ENCODE results near the gene NOTUM.

NOTUM gene

GRCh38 chr17:81961087-81961511 is at the start of gene NOTUM:
NOTUM (minus strand) TSS chr17:81961187; CDS start chr17:81960909, 278 bp downstream.
- no peak within 1 kb of the TSS for H3K4me3 ChIP-seq (ENCODE audit: low read depth, low read length)
- DNase-seq (ENCODE audit: low read depth), result peak; percentile 30
- peak; percentile 31 for TF ChIP-seq CTCF (conservative IDR thresholded peaks at IDR 0.05; ENCODE audit: low read depth, low read length)

- no peak for TF ChIP-seq CTCF (conservative IDR thresholded peaks at IDR 0.05; ENCODE audit: low read depth, low read length)
- no peak for DNase-seq (ENCODE audit: low read depth)
- H3K4me3 ChIP-seq (ENCODE audit: low read depth, low read length), result no peak overlapping the region
Measured at GRCh38 chr17:82009413-82009812, 48.4 kb upstream of the NOTUM start.

GRCh38 chr17:82008941-82009405 is 48.0 kb upstream of the NOTUM start:
- DNase-seq (ENCODE audit: low read depth), result no peak
- H3K4me3 ChIP-seq (ENCODE audit: low read depth, low read length), result no peak overlapping the region
- TF ChIP-seq CTCF (conservative IDR thresholded peaks at IDR 0.05; ENCODE audit: low read depth, low read length), result no peak

GRCh38 chr17:82008258-82008940 is 47.4 kb upstream of the NOTUM start:
- TF ChIP-seq CTCF (conservative IDR thresholded peaks at IDR 0.05; ENCODE audit: low read depth, low read length), result no peak
- H3K4me3 ChIP-seq (ENCODE audit: low read depth, low read length), result no peak overlapping the region
- DNase-seq (ENCODE audit: low read depth), result no peak

GRCh38 chr17:82007495-82008257 is 46.7 kb upstream of the NOTUM start:
- H3K4me3 ChIP-seq (ENCODE audit: low read depth, low read length), result no peak overlapping the region
- DNase-seq (ENCODE audit: low read depth), result no peak
- no peak for TF ChIP-seq CTCF (conservative IDR thresholded peaks at IDR 0.05; ENCODE audit: low read depth, low read length)

GRCh38 chr17:82007228-82007494 is 46.2 kb upstream of the NOTUM start:
- DNase-seq (ENCODE audit: low read depth), result no peak
- no peak for TF ChIP-seq CTCF (conservative IDR thresholded peaks at IDR 0.05; ENCODE audit: low read depth, low read length)
- H3K4me3 ChIP-seq (ENCODE audit: low read depth, low read length), result no peak overlapping the region
